ENCODE data around the gene PHF8. TPM values are rescaled to one million over a fixed set of nuclear protein-coding genes. Genes with fewer than 3 reads are reported as not detected.

Gene PHF8
- total RNA-seq, 3 donors from 2014 or later = 25.3 to 43.5 (median 32.8) TPM

GRCh38 chrX:54087661-54088060 lies 43.4 kb upstream of the PHF8 start:
- no peak for DNase-seq (ENCODE audit: low spot score in 2 of 2)
- intact Hi-C loops (cut with DNase I; ENCODE audit: low total_unique reads) = no loop called here
- Histone ChIP-seq H3K27ac (no peak overlapping the region), H3K4me3 (no peak overlapping the region), H3K36me3 (no peaks in the 10 kb centered on the region), H3K4me1 (no peaks in the 10 kb centered on the region), H3K9me3 (no peaks in the 10 kb centered on the region), H3K27me3 (peaks cover 0 to 4% of the 10 kb centered on the region in 2 donors)
- TF ChIP-seq CTCF (IDR thresholded peaks at IDR 0.05) (no peak), POLR2AphosphoS5 (IDR thresholded peaks at IDR 0.05) (no peak), POLR2A (IDR thresholded peaks at IDR 0.05) (no peak)

GRCh38 chrX:54085666-54086065 lies 41.4 kb upstream of the PHF8 start:
- no peak for TF ChIP-seq CTCF (IDR thresholded peaks at IDR 0.05)
- no peak for TF ChIP-seq POLR2AphosphoS5 (IDR thresholded peaks at IDR 0.05)
- no peak for TF ChIP-seq POLR2A (IDR thresholded peaks at IDR 0.05)
- H3K36me3 ChIP-seq = no peaks in the 10 kb centered on the region
- H3K4me3 ChIP-seq = no peak overlapping the region

GRCh38 chrX:54076903-54077302 lies 32.6 kb upstream of the PHF8 start:
- intact Hi-C loops (cut with DNase I; ENCODE audit: low total_unique reads) = no loop called here
- Histone ChIP-seq H3K27ac (no peak overlapping the region), H3K4me1 (no peaks in the 10 kb centered on the region), H3K4me3 (no peak overlapping the region), H3K36me3 (no peaks in the 10 kb centered on the region), H3K27me3 (peaks cover 0 to 6% of the 10 kb centered on the region in 2 donors), H3K9me3 (no peaks in the 10 kb centered on the region)
- TF ChIP-seq POLR2AphosphoS5 (IDR thresholded peaks at IDR 0.05) (no peak), CTCF (IDR thresholded peaks at IDR 0.05) (no peak), POLR2A (IDR thresholded peaks at IDR 0.05) (no peak)
- no peak for DNase-seq (ENCODE audit: low spot score in 2 of 2)

More at GRCh38 chrX:54085666-54086065, 41.4 kb upstream of the PHF8 start:
- Histone ChIP-seq H3K27me3 (peaks cover 0 to 4% of the 10 kb centered on the region in 2 donors), H3K27ac (no peak overlapping the region), H3K4me1 (no peaks in the 10 kb centered on the region), H3K9me3 (no peaks in the 10 kb centered on the region)
- no peak for DNase-seq (ENCODE audit: low spot score in 2 of 2)
- intact Hi-C loops (cut with DNase I; ENCODE audit: low total_unique reads) = no loop called here

- Histone ChIP-seq H3K36me3 (no peaks in the 10 kb centered on the region), H3K4me1 (no peaks in the 10 kb centered on the region)
Measured at GRCh38 chrX:54074826-54075225, 30.6 kb upstream of the PHF8 start.

GRCh38 chrX:54067766-54068165 lies 23.5 kb upstream of the PHF8 start:
- intact Hi-C loops (cut with DNase I; ENCODE audit: low total_unique reads) = no loop called here
- peaks cover 0 to 32% of the 10 kb centered on the region in 2 donors for H3K27me3 ChIP-seq
- no peak overlapping the region for H3K4me3 ChIP-seq
- DNase-seq (ENCODE audit: low spot score in 2 of 2) = no peak
- no peak for TF ChIP-seq POLR2AphosphoS5 (IDR thresholded peaks at IDR 0.05)
- TF ChIP-seq CTCF (IDR thresholded peaks at IDR 0.05) = no peak
- no peak for TF ChIP-seq POLR2A (IDR thresholded peaks at IDR 0.05)
- no peaks in the 10 kb centered on the region for H3K36me3 ChIP-seq
- no peak overlapping the region for H3K27ac ChIP-seq
- no peaks in the 10 kb centered on the region for H3K4me1 ChIP-seq
- H3K9me3 ChIP-seq = no peaks in the 10 kb centered on the region

More at GRCh38 chrX:54074826-54075225, 30.6 kb upstream of the PHF8 start:
- DNase-seq (ENCODE audit: low spot score in 2 of 2) = no peak
- TF ChIP-seq POLR2A (IDR thresholded peaks at IDR 0.05) (no peak), CTCF (IDR thresholded peaks at IDR 0.05) (no peak), POLR2AphosphoS5 (IDR thresholded peaks at IDR 0.05) (no peak)
- Histone ChIP-seq H3K4me3 (no peak overlapping the region), H3K27me3 (peaks cover 0 to 6% of the 10 kb centered on the region in 2 donors), H3K9me3 (no peaks in the 10 kb centered on the region), H3K27ac (no peak overlapping the region)
- intact Hi-C loops (cut with DNase I; ENCODE audit: low total_unique reads) = no loop called here

All from breast epithelium (tissue), 4 donors.